Measurements from ENCODE around the gene ITGA5.

The ITGA5 gene

GRCh38 chr12:54349036-54349435 is 70.0 kb downstream of the ITGA5 start:
- no peak for DNase-seq
